ENCODE data around the gene UBE2QL1.

DNA sequence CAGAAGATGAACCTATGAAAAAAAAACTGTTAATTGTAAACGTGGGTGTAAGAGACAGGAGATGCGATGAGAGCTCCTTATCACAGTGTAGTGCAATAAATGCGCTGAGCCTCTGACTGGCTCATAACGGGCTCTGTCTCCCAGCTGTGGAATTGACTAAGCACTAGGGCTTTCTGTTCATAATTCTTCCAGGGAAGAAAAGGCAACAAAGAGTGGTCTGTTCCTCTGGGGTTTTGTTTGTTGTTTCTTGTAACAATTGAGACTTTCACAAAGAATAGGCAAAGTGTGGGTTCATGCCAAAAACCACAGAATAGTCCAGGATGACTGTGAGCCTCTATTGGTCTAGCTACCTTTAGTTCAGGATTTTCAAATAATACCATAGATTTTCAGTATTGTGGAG, 39.4 kb downstream of the UBE2QL1 start:
- TF ChIP-seq, protein P1, sequence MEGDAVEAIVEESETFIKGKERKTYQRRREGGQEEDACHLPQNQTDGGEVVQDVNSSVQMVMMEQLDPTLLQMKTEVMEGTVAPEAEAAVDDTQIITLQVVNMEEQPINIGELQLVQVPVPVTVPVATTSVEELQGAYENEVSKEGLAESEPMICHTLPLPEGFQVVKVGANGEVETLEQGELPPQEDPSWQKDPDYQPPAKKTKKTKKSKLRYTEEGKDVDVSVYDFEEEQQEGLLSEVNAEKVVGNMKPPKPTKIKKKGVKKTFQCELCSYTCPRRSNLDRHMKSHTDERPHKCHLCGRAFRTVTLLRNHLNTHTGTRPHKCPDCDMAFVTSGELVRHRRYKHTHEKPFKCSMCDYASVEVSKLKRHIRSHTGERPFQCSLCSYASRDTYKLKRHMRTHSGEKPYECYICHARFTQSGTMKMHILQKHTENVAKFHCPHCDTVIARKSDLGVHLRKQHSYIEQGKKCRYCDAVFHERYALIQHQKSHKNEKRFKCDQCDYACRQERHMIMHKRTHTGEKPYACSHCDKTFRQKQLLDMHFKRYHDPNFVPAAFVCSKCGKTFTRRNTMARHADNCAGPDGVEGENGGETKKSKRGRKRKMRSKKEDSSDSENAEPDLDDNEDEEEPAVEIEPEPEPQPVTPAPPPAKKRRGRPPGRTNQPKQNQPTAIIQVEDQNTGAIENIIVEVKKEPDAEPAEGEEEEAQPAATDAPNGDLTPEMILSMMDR (IDR thresholded peaks at IDR 0.05; ENCODE audit: insufficient read depth, low read length, poor library complexity, severe bottlenecking): no peak
- TF ChIP-seq EZH2phosphoT487 (conservative IDR thresholded peaks at IDR 0.05; ENCODE audit: low read length): no peak

Data from SU-DHL-6 (cell line).